Epithelial cell of proximal tubule (primary cell): ENCODE measurements around the gene EFCAB11. TPM values are rescaled to one million over a fixed set of nuclear protein-coding genes. Genes with fewer than 3 reads are reported as not detected.

ENCODE experiments used
- DNase-seq: peaks from one replicate; pipeline ENCODE4 v3.0.0-alpha.2; 2011; ENCODE audit warnings: low read depth
- H3K4me3 ChIP-seq: 2 replicates; pipeline ENCODE4 v1.5.1; 2011; ENCODE audit warnings: low read depth, mild to moderate bottlenecking, low read length
- total RNA-seq: library from RNA; depleted of rRNA; stranded (reverse); fragments of >200 nt; gene quantifications from 2 replicates; pipeline ENCODE4 v1.2.3, GENCODE V29; 2015
- TF ChIP-seq, protein P1 (sequence below): conservative IDR thresholded peaks from 2 replicates; pipeline ENCODE4 v1.5.1; 2012; ENCODE audit warnings: low read depth, mild to moderate bottlenecking, low read length

EFCAB11 gene
- total RNA-seq, 1 donor from 2014 or later = 17.4 TPM

DNA sequence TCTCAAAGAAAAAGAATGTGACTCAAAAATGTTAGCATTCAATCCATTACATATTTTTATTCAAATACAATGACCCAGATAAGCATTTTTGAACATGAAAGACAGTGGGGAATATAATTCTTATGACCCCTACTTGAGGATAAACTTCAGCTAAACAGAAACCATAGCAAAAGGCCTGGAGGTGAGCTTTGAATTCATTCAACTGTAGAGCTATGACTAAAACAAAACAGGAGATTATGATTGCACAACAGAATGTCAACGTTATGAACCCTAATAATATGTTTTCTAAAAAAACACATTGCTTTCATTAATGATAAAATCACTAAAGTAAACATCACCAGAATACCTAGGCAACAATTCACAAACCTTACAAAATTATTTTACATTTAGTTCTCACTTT is 27.8 kb downstream of the EFCAB11 start:
- TF ChIP-seq, protein P1, sequence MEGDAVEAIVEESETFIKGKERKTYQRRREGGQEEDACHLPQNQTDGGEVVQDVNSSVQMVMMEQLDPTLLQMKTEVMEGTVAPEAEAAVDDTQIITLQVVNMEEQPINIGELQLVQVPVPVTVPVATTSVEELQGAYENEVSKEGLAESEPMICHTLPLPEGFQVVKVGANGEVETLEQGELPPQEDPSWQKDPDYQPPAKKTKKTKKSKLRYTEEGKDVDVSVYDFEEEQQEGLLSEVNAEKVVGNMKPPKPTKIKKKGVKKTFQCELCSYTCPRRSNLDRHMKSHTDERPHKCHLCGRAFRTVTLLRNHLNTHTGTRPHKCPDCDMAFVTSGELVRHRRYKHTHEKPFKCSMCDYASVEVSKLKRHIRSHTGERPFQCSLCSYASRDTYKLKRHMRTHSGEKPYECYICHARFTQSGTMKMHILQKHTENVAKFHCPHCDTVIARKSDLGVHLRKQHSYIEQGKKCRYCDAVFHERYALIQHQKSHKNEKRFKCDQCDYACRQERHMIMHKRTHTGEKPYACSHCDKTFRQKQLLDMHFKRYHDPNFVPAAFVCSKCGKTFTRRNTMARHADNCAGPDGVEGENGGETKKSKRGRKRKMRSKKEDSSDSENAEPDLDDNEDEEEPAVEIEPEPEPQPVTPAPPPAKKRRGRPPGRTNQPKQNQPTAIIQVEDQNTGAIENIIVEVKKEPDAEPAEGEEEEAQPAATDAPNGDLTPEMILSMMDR = no peak
- DNase-seq = no peak
- no peak overlapping the region for H3K4me3 ChIP-seq

DNA sequence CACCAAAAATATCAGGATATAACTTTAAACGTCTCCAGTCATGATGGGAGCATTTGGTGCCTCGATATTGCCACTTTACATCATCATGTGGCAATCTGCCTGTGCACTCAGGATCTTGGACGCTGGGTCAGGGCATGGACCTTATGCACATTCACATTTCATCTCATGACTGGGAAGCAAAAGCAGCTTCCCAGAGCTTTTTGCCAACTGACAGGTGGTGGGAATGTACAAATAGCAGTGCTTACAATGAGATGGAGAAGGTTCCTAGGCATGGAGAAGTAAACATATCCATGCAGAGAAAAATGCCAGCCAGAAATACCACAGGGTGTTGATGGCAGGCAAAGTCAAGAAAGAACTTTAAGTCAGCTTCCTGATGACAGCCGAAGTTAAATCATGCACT is 30.3 kb downstream of the EFCAB11 start:
- TF ChIP-seq, protein P1 = no peak
- no peak for DNase-seq
- no peak overlapping the region for H3K4me3 ChIP-seq

DNA sequence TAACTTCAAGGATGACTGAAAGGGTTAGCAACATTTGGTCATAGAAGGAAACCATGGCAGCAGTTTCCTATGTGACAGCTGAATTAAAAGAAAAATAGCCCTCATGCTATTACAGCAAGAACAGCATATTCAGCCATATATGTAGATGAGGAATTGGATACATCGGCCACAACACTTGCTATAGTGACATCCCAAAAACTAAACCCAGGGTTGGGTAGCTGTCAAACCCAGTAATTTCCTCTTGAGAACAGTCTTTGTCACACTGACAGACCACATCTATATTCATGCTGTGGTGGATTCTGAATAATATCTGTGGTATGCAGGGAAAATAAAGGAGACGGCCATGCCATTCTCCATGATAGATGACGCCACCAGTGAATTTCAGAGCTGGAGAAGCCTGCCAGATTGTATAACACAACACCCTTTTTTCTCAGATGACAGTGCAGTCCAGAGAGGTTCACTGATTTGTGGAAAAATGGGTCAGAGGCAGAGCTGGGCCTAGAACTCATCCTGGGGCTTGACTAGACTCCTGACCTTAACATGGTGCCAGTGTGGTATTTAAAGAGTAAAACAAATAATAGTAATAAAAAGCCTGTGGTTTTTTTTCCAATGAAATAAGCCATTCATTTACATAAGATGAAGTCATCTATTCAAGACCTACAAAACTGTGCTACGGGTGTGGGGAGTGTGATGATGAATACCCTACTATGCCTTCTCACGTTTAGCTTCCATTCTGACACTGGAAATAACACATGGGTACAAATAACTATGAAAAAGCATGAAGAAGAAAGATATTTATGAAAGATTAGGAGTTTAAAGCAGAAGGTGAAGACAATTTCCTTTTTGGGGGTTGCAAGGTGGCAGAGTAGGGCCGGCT is 32.3 kb downstream of the EFCAB11 start:
- TF ChIP-seq, protein P1 = no peak
- no peak overlapping the region for H3K4me3 ChIP-seq
- no peak for DNase-seq

DNA sequence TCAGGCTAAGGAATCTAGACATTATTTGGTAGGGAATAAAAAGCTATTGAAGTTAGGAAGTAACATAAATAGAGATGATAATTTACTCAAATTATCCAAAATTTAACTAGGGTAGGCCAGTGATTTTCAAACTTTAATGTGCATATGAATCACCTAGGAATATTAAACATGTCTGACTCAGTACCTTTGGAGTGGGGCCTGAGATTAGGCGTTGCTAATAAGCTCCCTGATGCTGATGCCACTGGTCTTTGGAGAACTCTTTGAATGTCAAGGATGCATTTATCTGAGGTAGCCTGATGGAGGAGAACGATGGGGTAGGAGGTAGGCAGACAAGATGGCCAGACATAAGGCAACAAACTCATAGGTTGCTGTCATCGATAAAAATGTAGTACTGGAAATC is 33.2 kb downstream of the EFCAB11 start:
- no peak overlapping the region for H3K4me3 ChIP-seq
- TF ChIP-seq, protein P1 = no peak
- no peak for DNase-seq

DNA sequence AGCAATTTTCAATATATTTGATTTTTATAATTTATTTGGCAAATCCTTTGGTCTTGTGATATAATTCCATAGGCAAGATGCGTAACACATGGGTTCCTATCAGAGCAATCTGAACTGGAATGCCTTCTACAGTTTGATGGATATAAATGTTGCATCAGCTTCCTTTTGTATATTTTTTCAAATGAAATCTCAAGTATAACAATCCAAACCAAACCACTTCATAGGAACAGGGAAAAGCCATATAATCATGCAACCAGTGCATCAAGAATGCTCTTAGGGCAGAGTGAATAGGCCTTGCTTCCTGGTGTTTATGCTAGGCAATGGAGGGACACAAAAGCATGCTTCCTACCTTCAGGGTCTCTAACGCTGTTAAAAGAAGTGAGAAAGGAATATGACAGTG is 34.5 kb downstream of the EFCAB11 start:
- H3K4me3 ChIP-seq = no peak overlapping the region
- no peak for DNase-seq
- TF ChIP-seq, protein P1 = no peak

DNA sequence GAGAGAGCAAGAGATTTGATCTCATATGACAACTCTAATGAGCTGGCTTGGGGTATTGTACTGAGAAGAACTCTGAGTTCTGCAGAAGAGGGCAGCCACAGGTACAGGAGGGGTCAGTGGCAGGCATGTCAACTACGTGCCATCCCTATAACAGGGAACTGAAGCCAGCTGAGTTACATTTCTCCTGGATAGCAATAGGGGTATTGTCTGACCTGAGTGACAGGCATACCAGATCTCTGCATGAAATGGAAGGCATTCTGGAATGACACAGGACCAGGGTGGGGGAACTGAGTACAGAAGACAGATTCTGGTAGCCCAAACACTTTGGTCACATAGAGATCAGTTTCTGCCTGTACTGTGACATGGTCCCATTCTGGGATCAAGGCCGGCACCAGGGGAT is 35.8 kb downstream of the EFCAB11 start:
- DNase-seq = no peak
- H3K4me3 ChIP-seq = no peak overlapping the region
- TF ChIP-seq, protein P1 = no peak
